Neural progenitor cell (in vitro differentiated cells): ENCODE measurements around the gene PSPH.

ENCODE experiments used
- CTCF ChIP-seq: fragments of 200-600 bp; sonication (generic); IDR thresholded peaks from 2 replicates; pipeline ENCODE4 v1.5.1; 2017; ENCODE audit warnings: antibody characterized with exemption, mild to moderate bottlenecking
- EZH2 ChIP-seq: fragments of 200-600 bp; sonication (generic); IDR thresholded peaks from 2 replicates; pipeline ENCODE4 v1.6.1; 2017; ENCODE audit warnings: antibody characterized with exemption, mild to moderate bottlenecking, moderate library complexity

GRCh38 chr7:55965100-55965470 is 86.2 kb downstream of the PSPH start:
- TF ChIP-seq CTCF (no peak), EZH2 (no peak)
